Smooth muscle cell (in vitro differentiated cells): ENCODE measurements around the gene AMBRA1. TPM values are rescaled to one million over a fixed set of nuclear protein-coding genes. Genes with fewer than 3 reads are reported as not detected.

Source experiments
- DNase-seq: peaks from one replicate; lab custom pipeline; 2025; ENCODE audit not compliant: unreplicated experiment; lab: John Stamatoyannopoulos, UW
- H2AFZ ChIP-seq: fragments of 200-600 bp; sonication (generic); 2 replicates; pipeline ENCODE4 v1.6.0; 2016; ENCODE audit warnings: antibody characterized with exemption, low read depth, mild to moderate bottlenecking
- H3F3A ChIP-seq: fragments of 200-600 bp; sonication (generic); 2 replicates; pipeline ENCODE4 v1.6.0; 2017; ENCODE audit warnings: antibody characterized with exemption, low read depth
- H3K27ac ChIP-seq: fragments of 200-600 bp; sonication (generic); 2 replicates; pipeline ENCODE4 v1.5.1; 2016; ENCODE audit warnings: low read depth, mild to moderate bottlenecking
- H3K27me3 ChIP-seq: fragments of 200-600 bp; sonication (generic); 2 replicates; pipeline ENCODE4 v1.6.1; 2016; ENCODE audit warnings: low read depth, mild to moderate bottlenecking
- H3K36me3 ChIP-seq: fragments of 200-600 bp; sonication (generic); 2 replicates; pipeline ENCODE4 v1.5.1; 2016; ENCODE audit warnings: low read depth
- H3K4me1 ChIP-seq: fragments of 200-600 bp; sonication (generic); 2 replicates; pipeline ENCODE4 v1.5.1; 2016; ENCODE audit warnings: low read depth
- H3K4me2 ChIP-seq: fragments of 200-600 bp; sonication (generic); 2 replicates; pipeline ENCODE4 v1.6.0; 2016; ENCODE audit warnings: mild to moderate bottlenecking
- H3K4me3 ChIP-seq: fragments of 200-600 bp; sonication (generic); 2 replicates; pipeline ENCODE4 v1.5.1; 2016; ENCODE audit warnings: mild to moderate bottlenecking
- H3K79me2 ChIP-seq: fragments of 200-600 bp; sonication (generic); 2 replicates; pipeline ENCODE4 v1.6.0; 2016; ENCODE audit warnings: low read depth, mild to moderate bottlenecking
- H3K9ac ChIP-seq: fragments of 200-600 bp; sonication (generic); 2 replicates; pipeline ENCODE4 v1.6.0; 2016; ENCODE audit warnings: low read depth
- H3K9me3 ChIP-seq: fragments of 200-600 bp; sonication (generic); replicated peaks from 2 replicates; pipeline ENCODE4 v1.5.1; 2016; ENCODE audit warnings: low read depth
- H4K20me1 ChIP-seq: fragments of 200-600 bp; sonication (generic); 2 replicates; pipeline ENCODE4 v1.6.0; 2016; ENCODE audit warnings: low read depth
- WGBS: methylation state at CpG from one replicate; pipeline ENCODE4 v1.1.7; 2016; ENCODE audit warnings: low lambda C conversion rate; 5-methylcytosine and 5-hydroxymethylcytosine counted together
- polyA plus RNA-seq: library from polyadenylated mRNA; unstranded; fragments of >200 nt; fragmentation: Nextera tagmentation; extraction: Ambion mirVana; gene quantifications from 2 replicates; pipeline ENCODE4 v1.2.1, GENCODE V29; 2016
- total RNA-seq: library from RNA; depleted of rRNA; stranded (reverse); fragments of >200 nt; gene quantifications from 2 replicates; pipeline ENCODE4 v1.2.3, GENCODE V29; 2014
- TF ChIP-seq, protein P1 (sequence below): fragments of 200-600 bp; sonication (generic); IDR thresholded peaks from 2 replicates; pipeline ENCODE4 v1.5.1; 2017; ENCODE audit warnings: borderline replicate concordance, mild to moderate bottlenecking, antibody characterized with exemption; ENCODE audit not compliant: insufficient read depth, poor library complexity, severe bottlenecking

The AMBRA1 gene
- total and polyA plus RNA-seq, 2 experiments from 2014 or later, result 10.3 to 38.3 TPM

DNA sequence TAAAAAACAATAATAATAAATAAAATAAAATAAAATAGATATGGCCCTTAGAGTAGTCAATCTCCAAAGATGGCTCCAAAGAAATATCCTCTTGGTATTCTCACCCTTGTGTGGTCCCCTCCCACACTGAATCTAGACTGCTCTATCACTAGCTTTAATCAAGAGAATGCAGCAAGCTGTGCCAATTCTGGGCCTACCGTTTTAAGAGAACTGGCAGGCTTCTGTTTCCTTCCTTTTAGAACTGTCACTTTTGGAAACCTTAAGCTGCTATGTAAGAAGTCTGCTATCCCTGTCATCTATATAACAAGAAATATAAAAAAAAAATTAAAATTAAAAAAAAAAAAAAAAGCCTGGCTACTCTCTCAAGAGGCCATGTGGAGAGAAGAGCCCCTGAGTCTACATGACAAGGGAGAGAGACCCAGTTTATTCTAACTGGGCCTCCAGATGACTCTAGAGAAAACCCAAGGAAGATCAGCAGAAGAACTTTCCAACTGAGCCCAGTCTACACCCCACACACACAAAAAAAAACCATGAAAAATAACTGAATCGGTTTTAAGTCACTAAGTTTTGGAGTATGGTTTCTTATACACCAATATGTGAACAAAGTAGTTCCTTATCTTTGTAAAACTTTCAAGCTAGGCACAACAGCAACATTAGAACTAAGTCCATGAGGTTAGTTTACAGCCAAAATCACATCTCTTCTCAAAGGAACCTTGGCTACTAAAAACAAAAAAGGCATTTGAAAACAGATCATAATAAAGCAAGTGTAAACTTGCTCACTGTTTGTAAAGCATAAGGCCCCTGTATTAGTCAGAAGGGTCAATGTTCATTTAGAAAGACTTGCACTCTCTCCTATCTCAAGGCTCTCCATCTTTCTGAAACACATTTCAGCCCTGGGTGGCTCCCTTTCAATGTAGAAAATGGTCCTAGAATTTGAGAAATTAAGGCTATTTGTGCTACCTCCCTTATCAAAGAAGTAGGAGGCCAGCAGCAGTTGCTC, 67.3 kb downstream of the AMBRA1 start:
- Histone ChIP-seq H3K27ac (no peak overlapping the region), H3K4me2 (no peak overlapping the region), H3K36me3 (no peaks in the 10 kb centered on the region), H4K20me1 (peaks cover 96% of the 10 kb centered on the region), H3K9ac (no peak overlapping the region), H3K79me2 (peaks cover 89% of the 10 kb centered on the region), H3K9me3 (no peaks in the 10 kb centered on the region), H3F3A (peaks cover 6% of the 10 kb centered on the region), H3K4me1 (no peaks in the 10 kb centered on the region), H3K27me3 (no peaks in the 10 kb centered on the region), H2AFZ (no peak overlapping the region), H3K4me3 (no peak overlapping the region)
- WGBS, result 98% methylated on average over 2 of the region's 2 CpGs
- DNase-seq, result no peak
- TF ChIP-seq, protein P1, sequence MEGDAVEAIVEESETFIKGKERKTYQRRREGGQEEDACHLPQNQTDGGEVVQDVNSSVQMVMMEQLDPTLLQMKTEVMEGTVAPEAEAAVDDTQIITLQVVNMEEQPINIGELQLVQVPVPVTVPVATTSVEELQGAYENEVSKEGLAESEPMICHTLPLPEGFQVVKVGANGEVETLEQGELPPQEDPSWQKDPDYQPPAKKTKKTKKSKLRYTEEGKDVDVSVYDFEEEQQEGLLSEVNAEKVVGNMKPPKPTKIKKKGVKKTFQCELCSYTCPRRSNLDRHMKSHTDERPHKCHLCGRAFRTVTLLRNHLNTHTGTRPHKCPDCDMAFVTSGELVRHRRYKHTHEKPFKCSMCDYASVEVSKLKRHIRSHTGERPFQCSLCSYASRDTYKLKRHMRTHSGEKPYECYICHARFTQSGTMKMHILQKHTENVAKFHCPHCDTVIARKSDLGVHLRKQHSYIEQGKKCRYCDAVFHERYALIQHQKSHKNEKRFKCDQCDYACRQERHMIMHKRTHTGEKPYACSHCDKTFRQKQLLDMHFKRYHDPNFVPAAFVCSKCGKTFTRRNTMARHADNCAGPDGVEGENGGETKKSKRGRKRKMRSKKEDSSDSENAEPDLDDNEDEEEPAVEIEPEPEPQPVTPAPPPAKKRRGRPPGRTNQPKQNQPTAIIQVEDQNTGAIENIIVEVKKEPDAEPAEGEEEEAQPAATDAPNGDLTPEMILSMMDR, result no peak

DNA sequence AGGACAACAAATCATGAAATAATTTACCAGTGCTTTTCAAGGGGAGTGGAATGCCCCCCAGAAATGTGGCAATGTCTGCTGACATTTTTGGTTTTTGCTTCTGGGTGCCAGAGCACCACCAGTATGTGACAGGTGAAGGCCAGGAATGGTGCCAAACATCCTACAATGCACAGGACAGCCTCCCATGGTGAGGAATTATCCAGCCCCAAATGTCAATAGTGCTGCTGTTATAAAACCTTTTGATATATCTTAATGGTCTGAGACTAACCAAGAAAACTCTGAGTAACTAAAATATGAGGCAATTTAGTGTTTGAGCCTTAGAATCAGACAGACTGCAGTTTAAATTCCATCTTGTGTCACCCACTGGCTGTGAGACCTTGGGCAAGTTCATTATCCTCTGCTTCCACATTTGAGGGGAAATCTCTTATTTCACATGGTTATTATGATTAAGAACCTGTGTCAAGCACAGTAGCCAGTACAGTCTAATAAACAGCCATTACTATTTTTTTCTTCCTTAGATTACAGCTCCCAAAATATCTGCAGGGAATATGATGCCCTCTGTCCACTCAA, 69.5 kb downstream of the AMBRA1 start:
- Histone ChIP-seq H3K4me3 (no peak overlapping the region), H3K4me1 (no peaks in the 10 kb centered on the region), H4K20me1 (peaks cover 95% of the 10 kb centered on the region), H3F3A (peaks cover 6% of the 10 kb centered on the region), H3K36me3 (no peaks in the 10 kb centered on the region), H3K9me3 (no peaks in the 10 kb centered on the region), H3K79me2 (peaks cover 83% of the 10 kb centered on the region), H3K27me3 (no peaks in the 10 kb centered on the region), H3K9ac (no peak overlapping the region), H3K4me2 (no peak overlapping the region), H3K27ac (no peak overlapping the region), H2AFZ (no peak overlapping the region)
- DNase-seq, result no peak
- TF ChIP-seq, protein P1, result no peak

DNA sequence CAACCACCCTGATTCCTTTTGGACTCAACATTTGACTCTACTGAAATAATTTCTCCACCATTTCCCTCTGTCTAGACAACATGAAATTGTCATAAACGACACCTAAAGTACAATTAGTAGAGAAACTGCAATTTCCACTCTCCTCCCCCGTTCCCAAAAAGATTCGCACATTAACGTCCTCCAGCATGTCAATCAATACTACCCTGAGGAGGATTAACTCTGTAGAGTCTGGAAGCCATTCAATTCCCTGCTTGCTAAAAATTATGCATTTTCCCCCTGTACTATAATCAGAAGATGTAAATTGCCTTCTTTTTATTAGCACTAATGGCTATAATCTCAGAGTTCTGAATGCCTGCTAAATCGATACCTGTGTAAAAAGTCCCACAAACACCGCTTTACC, 70.5 kb downstream of the AMBRA1 start:
- Histone ChIP-seq H3K27me3 (no peaks in the 10 kb centered on the region), H3F3A (peaks cover 6% of the 10 kb centered on the region), H3K9ac (no peak overlapping the region), H3K9me3 (no peaks in the 10 kb centered on the region), H2AFZ (no peak overlapping the region), H3K4me3 (no peak overlapping the region), H3K36me3 (no peaks in the 10 kb centered on the region), H3K4me2 (no peak overlapping the region), H3K27ac (no peak overlapping the region), H3K79me2 (peaks cover 86% of the 10 kb centered on the region), H4K20me1 (peaks cover 95% of the 10 kb centered on the region), H3K4me1 (peaks cover 4% of the 10 kb centered on the region)
- WGBS, result 69% methylated on average over 6 of the region's 6 CpGs
- TF ChIP-seq, protein P1, result no peak
- no peak for DNase-seq
